Fibroblast of the aortic adventitia (primary cell): ENCODE results near the gene GPR17. TPM values are rescaled to one million over a fixed set of nuclear protein-coding genes. Genes with fewer than 3 reads are reported as not detected.

Source experiments
- DNase-seq: peaks from one replicate; pipeline ENCODE4 v3.0.0-alpha.2; 2010; ENCODE audit warnings: low read depth
- H3K4me3 ChIP-seq: 2 replicates; pipeline ENCODE4 v1.5.1; 2011; ENCODE audit warnings: low read depth, mild to moderate bottlenecking, control low read depth, low read length, moderate library complexity
- CTCF ChIP-seq: IDR thresholded peaks from 2 replicates; pipeline ENCODE4 v1.5.1; 2011; ENCODE audit warnings: mild to moderate bottlenecking, low read length, control low read depth, inconsistent platforms; ENCODE audit not compliant: insufficient read depth
- total RNA-seq: library from RNA; depleted of rRNA; stranded (reverse); fragments of >200 nt; gene quantifications from 2 replicates; pipeline ENCODE4 v1.2.3, GENCODE V29; 2012; ENCODE audit warnings: low replicate concordance

GPR17 gene
- total RNA-seq, 1 donor, result not detected

GRCh38 chr2:127640082-127641072, 5.6 kb upstream of the GPR17 start:
- DNase-seq, result no peak
- H3K4me3 ChIP-seq, result no peak overlapping the region
- TF ChIP-seq CTCF, result peak; percentile 26

DNA sequence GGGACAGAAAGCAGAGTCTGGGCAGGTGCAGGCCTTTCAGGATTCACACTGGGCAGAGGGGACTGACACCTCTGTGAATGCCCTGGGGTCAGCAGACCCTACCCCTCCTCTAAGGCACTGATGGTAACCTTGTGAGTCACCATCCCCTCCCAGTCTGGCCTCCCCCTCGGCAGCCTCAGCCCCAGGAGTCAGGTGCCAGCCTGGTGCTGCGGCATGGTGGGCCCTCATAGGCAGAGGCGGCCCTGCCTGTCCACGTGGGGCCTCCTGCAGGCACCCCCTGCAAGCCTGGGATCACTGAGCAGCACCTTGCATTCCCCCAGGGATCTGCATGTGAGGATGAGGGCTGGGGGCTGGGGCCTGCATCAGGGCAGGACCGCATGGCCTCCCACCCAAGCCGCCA, 4.8 kb upstream of the GPR17 start:
- DNase-seq, result no peak
- TF ChIP-seq CTCF, result no peak
- H3K4me3 ChIP-seq, result no peak overlapping the region

- H3K4me3 ChIP-seq, result no peak overlapping the region
- no peak for DNase-seq
- TF ChIP-seq CTCF, result no peak
These were observed 4.0 kb upstream of the GPR17 start for GRCh38 chr2:127641846-127642507.

- H3K4me3 ChIP-seq, result no peak overlapping the region
- no peak for TF ChIP-seq CTCF
- DNase-seq, result no peak
These were observed 3.1 kb upstream of the GPR17 start for GRCh38 chr2:127642706-127643438.

- no peak for DNase-seq
- no peak overlapping the region for H3K4me3 ChIP-seq
- no peak for TF ChIP-seq CTCF
These were observed 2.4 kb upstream of the GPR17 start for GRCh38 chr2:127643439-127644065.
